Activated naive CD8-positive, alpha-beta T cell treated with anti-CD3 and anti-CD28 coated beads, Interleukin-2, amount 50 U/mL, for 24 hours (primary cell): ENCODE measurements around the gene NEAT1.

Source experiments
- ATAC-seq: fragments of 150-1000 bp; cut with Tn5 transposase; one replicate; pipeline ENCODE4 v1.10.0; 2021
- DNase-seq: peaks from one replicate; pipeline ENCODE4 v3.0.0; 2021
- H3K27ac Mint-ChIP-seq: one replicate; pipeline ENCODE4 v1.8.0; 2021; ENCODE audit warnings: mild to moderate bottlenecking, mixed read lengths
- H3K27me3 Mint-ChIP-seq: one replicate; pipeline ENCODE4 v1.8.0; 2021; ENCODE audit warnings: mixed read lengths
- H3K36me3 Mint-ChIP-seq: one replicate; pipeline ENCODE4 v1.8.0; 2021; ENCODE audit warnings: low read depth, mixed read lengths
- H3K4me1 Mint-ChIP-seq: one replicate; pipeline ENCODE4 v1.8.0; 2021; ENCODE audit warnings: mixed read lengths
- H3K4me3 Mint-ChIP-seq: one replicate; pipeline ENCODE4 v1.8.0; 2021; ENCODE audit warnings: mild to moderate bottlenecking, moderate library complexity, mixed read lengths
- H3K9me3 Mint-ChIP-seq: one replicate; pipeline ENCODE4 v1.8.0; 2021; ENCODE audit warnings: mixed read lengths

NEAT1 gene

DNA sequence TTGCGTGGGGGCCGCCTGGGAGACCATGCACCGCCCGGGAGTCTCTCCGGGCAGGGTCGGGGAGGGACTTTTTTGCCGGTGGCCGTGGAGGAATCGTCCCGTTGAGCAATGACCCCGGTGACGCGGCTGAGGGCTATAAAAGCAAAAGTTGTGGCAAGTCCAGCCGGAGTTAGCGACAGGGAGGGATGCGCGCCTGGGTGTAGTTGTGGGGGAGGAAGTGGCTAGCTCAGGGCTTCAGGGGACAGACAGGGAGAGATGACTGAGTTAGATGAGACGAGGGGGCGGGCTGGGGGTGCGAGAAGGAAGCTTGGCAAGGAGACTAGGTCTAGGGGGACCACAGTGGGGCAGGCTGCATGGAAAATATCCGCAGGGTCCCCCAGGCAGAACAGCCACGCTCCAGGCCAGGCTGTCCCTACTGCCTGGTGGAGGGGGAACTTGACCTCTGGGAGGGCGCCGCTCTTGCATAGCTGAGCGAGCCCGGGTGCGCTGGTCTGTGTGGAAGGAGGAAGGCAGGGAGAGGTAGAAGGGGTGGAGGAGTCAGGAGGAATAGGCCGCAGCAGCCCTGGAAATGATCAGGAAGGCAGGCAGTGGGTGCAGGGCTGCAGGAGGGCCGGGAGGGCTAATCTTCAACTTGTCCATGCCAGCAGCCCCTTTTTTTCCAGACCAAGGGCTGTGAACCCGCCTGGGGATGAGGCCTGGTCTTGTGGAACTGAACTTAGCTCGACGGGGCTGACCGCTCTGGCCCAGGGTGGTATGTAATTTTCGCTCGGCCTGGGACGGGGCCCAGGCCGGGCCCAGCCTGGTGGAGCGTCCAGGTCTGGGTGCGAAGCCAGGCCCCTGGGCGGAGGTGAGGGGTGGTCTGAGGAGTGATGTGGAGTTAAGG, at the start of gene NEAT1:
NEAT1 (plus strand) TSS at position 166 of the 883 bp plus-strand sequence.
- peaks cover 7% of the 10 kb centered on the region for H3K27me3 Mint-ChIP-seq
- ATAC-seq: peak; percentile 1
- peak within 1 kb of the TSS; percentile 97 for H3K27ac Mint-ChIP-seq
- H3K4me3 Mint-ChIP-seq: peak within 1 kb of the TSS; percentile 100
- peaks cover 71% of the 10 kb centered on the region for H3K4me1 Mint-ChIP-seq
- DNase-seq: peak; percentile 98
- peaks cover 55% of the 10 kb centered on the region for H3K36me3 Mint-ChIP-seq
- H3K9me3 Mint-ChIP-seq: no peaks in the 10 kb centered on the region

DNA sequence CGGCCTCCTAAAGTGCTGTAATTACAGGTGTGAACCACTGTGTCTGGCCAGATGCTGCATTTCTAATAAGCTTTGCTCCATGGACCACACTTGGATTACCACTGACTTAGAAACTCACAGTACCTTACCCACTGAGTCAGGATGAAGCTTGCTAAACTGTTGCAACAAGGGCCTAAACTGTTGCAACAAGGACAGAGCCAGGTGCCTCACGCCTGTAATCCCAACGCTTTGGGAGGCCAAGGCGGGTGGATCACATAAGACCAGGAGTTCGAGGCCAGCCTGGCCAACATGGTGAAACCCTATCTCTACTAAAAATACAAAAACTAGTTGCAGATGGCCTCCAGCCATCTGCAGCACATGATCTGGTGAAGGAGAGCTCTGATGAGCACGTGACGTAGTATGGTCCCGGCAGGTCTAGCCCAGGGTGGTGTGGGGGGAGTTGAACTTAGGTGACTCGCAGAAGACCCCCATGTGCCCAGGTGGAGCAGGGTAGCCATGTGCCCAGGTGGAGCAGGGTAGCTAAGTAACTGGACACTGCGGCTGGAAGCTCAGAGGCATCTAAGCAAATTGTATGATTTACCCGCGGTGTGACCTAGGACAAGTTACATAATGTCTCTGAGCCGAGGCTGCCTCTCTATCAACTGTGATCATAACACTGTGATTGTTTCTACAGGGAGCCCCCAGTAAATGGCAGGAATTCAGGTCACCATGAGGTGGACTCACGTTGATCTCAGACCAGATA, 48.6 kb upstream of the NEAT1 start:
- Mint-ChIP-seq H3K4me3 (no peak overlapping the region), H3K36me3 (no peaks in the 10 kb centered on the region), H3K4me1 (peaks cover 9% of the 10 kb centered on the region), H3K27me3 (no peaks in the 10 kb centered on the region), H3K27ac (no peak overlapping the region), H3K9me3 (no peaks in the 10 kb centered on the region)
- DNase-seq: no peak
- no peak for ATAC-seq

DNA sequence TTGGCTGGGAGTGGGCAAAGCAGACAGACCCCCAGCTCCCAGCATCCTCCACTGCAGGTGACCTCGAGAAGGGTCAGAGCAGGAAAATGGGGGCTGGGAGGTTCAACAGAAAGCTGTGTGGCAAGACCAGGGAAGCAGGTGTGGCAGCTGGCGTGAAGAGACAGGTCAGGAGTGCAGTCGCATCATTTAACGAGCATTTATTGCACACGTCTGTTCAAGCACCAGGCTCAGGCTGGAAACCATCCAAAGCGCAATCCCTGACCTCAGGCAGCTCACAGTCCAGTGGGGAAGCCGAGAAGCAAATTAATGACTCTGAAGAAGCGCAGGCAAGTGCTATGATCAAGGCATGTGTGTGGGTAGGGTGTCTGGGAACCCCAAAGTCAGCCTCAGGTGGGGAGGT, 47.6 kb upstream of the NEAT1 start:
- H3K36me3 Mint-ChIP-seq: no peaks in the 10 kb centered on the region
- peaks cover 10% of the 10 kb centered on the region for H3K4me1 Mint-ChIP-seq
- ATAC-seq: no peak

DNA sequence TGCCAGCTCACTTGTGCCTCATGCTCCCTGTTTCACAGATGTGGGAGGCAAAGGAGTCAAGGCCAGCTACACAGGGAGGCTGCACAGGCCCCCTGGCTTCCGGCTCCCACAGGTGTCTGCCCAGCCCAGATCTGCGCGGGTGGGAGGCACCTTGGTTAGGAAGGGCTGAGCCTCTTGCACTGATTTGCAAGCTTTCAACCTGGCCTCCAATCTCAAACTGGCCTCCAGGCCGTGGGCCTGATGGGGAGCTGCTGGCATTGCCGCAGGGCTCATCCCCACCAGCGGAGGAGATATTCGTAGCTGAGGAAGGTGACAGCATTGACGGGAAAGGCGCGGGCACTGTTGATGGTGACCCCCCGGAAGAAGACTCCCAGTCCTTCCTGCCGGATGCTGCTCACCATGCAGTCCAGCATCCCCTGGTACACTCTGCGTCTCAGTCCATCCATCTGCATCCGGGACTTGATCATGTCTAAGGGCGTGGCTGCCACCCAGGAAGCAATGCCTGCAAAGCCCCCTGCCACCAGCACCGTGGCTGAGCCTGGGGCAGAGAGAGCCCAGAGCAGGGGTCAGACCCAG, 46.4 kb upstream of the NEAT1 start:
- Mint-ChIP-seq H3K9me3 (no peaks in the 10 kb centered on the region), H3K27me3 (no peaks in the 10 kb centered on the region), H3K4me3 (no peak overlapping the region), H3K36me3 (no peaks in the 10 kb centered on the region), H3K27ac (no peak overlapping the region), H3K4me1 (peaks cover 14% of the 10 kb centered on the region)
- ATAC-seq: no peak
- no peak for DNase-seq

More for the DNA sequence above, 47.6 kb upstream of the NEAT1 start:
- Mint-ChIP-seq H3K9me3 (no peaks in the 10 kb centered on the region), H3K4me3 (no peak overlapping the region), H3K27ac (no peak overlapping the region), H3K27me3 (no peaks in the 10 kb centered on the region)
- no peak for DNase-seq

DNA sequence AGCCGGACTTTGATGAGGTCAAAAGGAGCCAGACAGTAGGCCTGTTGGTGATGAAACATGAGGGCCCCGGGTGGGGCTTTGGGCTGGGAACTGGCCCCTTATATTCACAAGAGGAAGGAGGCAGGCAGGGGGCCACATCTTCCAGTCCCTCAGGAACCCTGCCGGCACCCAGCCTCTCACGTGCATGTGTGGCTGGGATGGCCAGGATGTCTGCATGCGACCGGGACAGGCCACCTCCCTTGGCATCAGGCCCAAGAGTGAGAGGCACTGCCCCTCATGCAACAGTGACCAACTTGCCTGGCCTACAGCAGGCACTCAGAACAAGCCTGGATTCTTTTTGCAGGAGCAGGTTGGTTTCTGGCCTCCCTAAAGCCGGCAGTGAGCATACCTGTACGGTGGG, 45.6 kb upstream of the NEAT1 start:
- H3K4me3 Mint-ChIP-seq: no peak overlapping the region
- peaks cover 21% of the 10 kb centered on the region for H3K4me1 Mint-ChIP-seq
- no peak overlapping the region for H3K27ac Mint-ChIP-seq
- no peaks in the 10 kb centered on the region for H3K36me3 Mint-ChIP-seq
- no peaks in the 10 kb centered on the region for H3K27me3 Mint-ChIP-seq
- no peaks in the 10 kb centered on the region for H3K9me3 Mint-ChIP-seq
- ATAC-seq (no peak), DNase-seq (no peak)

DNA sequence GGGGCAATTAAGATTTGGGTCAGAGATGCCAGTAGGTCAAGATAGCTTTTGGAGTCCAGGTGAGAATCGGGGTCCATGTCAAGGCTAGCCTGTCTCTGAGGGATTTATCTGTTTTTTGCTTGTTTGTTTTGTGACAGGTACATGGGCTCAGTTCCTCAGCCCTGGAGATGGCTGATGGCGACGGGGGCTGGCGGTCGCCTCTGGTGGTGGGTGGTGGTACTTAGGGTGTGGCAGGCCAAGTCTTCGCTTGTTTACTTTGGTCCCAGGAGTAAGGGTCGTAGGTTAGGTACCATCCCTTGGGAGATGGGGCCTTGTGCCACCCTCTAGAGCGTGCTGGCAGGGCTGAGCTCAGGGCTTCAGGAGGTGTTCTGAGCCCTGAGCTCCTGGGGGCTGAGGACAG, 44.8 kb upstream of the NEAT1 start:
- no peaks in the 10 kb centered on the region for H3K9me3 Mint-ChIP-seq
- H3K27me3 Mint-ChIP-seq: no peaks in the 10 kb centered on the region
- ATAC-seq (no peak), DNase-seq (no peak)
- H3K4me1 Mint-ChIP-seq: peaks cover 24% of the 10 kb centered on the region
- H3K36me3 Mint-ChIP-seq: no peaks in the 10 kb centered on the region
- peak overlapping the region; percentile 31 for H3K27ac Mint-ChIP-seq
- H3K4me3 Mint-ChIP-seq: no peak overlapping the region

DNA sequence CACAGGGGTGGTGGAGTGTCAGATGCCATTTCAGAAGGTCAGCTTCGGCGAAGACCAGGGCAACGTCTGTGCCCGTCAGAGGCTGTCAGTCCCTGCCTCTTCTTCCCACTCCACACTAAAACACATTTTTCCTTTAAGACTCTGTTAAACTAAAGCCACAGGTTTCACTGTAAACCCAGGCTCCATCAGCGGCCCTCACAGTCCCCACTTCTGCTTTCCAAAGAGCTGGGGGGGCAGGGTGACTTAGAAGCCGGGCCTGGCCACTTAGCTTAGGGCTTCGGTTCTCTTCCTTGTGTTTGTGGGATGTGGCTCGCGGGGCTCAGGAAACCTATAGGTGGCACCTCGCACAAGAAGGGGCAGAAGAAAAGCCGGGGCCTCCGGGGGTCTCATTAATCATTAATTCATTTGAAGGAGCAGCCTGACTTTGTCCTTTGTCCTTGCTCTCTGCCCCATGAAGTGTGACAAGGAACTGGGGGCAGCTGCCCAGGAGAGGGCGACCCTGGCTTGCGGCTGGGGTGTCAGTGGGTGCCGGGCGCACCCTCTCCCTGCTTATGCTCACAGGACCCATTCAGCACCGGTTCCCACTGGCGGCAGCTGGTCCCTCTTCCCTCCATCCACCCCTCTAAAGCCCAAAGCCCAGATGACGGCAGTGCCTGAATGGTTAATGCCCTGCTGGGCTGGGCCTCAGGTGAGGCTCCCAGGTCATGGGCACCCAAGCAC, 44.2 kb upstream of the NEAT1 start:
- ATAC-seq (no peak), DNase-seq (no peak)
- no peak overlapping the region for H3K4me3 Mint-ChIP-seq
- no peaks in the 10 kb centered on the region for H3K27me3 Mint-ChIP-seq
- H3K4me1 Mint-ChIP-seq: peaks cover 30% of the 10 kb centered on the region
- H3K9me3 Mint-ChIP-seq: no peaks in the 10 kb centered on the region
- no peak overlapping the region for H3K27ac Mint-ChIP-seq
- H3K36me3 Mint-ChIP-seq: no peaks in the 10 kb centered on the region

DNA sequence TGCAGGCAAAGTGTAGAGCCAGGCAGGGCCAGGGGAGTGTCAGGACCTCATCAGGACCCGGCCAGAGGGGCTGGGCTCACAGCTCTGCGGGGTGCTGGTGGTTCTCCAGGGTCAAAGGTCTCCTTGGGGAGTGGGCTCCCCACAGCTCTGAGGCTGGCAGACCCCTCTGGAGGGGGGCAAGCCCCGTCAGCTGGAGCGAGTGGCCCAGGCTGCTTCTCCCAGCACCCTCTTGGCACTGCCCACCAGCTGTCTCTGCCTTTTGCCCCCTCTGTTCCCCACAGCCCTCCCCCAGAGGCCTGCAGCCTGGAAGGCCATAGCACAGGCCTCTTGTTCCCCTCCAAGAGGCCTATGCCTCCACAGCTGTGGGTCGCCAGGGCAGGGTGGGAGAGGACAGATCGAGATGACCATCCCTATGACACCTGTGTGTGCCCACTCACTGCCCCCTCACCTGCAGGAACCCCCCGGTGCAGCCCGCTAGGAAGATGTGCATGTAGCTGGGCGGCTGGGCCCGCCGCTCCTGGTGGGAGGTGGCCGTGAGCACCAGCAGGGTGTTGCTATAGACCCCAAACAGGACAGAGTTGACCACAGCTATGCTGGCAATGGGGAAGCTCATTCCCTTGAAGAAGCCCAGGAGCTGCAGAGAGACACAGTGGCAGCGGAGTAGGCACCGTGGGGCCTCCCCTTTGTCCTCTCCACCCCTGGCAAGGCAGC, 43.5 kb upstream of the NEAT1 start:
- DNase-seq: no peak
- Mint-ChIP-seq H3K9me3 (no peaks in the 10 kb centered on the region), H3K4me3 (no peak overlapping the region), H3K4me1 (peaks cover 37% of the 10 kb centered on the region), H3K27me3 (no peaks in the 10 kb centered on the region), H3K36me3 (no peaks in the 10 kb centered on the region), H3K27ac (no peak overlapping the region)
- ATAC-seq: no peak

DNA sequence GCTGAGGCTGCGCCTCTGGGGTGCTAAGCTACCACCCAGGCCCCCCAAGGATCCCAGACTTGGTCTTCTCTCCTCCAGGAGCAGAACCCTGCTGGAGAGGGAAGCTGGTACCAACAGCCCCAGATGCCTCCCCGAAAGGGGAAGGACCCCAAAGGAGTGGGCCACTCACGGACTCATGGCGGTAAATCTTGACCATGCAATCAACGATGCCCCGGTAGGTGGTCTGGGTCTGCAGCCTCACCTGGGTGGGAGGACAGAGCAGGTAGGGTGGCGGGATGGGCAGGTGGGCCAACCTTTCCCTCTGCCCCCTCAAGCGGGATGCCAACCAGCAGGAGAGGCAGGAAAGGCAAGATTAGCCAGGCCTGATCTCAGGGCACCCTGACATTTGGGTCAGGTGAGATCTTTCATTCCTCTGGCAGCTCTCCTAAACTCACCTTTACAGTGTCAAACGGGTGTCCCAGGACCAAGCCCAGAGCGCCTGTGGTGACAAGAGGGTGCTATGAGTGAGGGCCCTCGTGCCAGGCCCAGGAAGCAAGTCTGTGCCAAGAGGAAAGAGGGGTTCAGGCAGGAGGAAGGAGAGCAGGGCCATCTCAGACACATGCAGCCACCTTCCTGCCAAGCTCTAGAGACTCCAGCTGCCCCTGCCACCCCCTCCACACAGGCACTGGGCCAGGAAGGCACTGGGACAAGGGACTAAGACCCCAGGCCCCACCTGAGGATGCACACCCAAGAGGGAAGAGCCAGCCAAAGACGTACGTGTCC, 42.7 kb upstream of the NEAT1 start:
- ATAC-seq: no peak
- no peak overlapping the region for H3K27ac Mint-ChIP-seq

DNA sequence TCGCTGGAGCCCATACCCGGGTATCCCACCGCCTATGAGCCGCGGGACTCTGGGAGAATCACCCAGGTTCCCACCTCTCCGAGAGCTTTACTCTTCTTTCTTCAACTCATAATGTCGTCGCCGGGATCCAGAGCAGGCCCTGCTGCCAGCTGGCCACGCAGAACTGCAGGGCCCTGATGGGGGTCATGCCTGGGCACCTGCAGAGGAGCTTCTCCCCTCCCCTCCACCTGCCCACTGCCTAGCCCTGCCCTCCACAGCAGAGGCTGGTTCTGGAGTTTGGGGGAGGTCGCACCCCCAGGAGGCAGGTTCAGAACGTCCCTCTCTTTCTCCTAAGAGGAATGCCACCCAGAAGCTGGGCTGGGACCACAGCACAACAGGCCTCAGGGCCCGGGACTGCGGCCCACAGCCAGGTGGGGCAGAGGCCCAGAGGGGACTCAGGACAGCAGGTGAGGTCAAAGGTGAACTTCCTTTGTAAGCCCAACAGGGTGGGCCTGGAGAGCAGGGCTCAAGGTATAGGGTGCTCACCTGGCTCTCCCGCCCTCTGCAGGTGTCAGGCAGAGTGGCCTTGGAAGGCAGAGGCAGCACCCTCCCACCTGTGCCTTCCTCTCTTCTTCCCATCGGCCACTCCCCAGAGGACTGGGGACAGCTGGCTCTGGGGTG, 42.0 kb upstream of the NEAT1 start:
- DNase-seq: no peak
- Mint-ChIP-seq H3K4me1 (peaks cover 52% of the 10 kb centered on the region), H3K27me3 (no peaks in the 10 kb centered on the region), H3K9me3 (no peaks in the 10 kb centered on the region), H3K36me3 (no peaks in the 10 kb centered on the region), H3K4me3 (peak overlapping the region; percentile 87), H3K27ac (peak overlapping the region; percentile 98)
- ATAC-seq: no peak

More for the DNA sequence above, 42.7 kb upstream of the NEAT1 start:
- Mint-ChIP-seq H3K27me3 (no peaks in the 10 kb centered on the region), H3K4me1 (peaks cover 45% of the 10 kb centered on the region), H3K4me3 (no peak overlapping the region), H3K9me3 (no peaks in the 10 kb centered on the region), H3K36me3 (no peaks in the 10 kb centered on the region)
- no peak for DNase-seq

DNA sequence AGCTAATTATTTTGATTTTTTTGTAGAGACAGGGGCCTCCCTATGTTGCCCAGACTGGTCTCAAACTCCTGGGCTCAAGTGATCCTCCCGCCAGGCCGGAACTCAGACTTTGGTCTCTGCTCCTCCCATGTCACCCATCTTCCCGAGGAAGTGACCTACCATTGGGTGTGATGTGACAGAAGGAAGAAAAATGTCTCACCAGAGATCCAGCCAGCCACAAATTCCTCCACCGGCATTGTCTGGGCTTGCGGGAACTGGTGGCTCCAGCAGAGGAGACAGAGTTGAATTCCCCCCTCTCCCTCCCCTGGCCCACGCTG, 40.9 kb upstream of the NEAT1 start:
- no peaks in the 10 kb centered on the region for H3K36me3 Mint-ChIP-seq
- H3K4me3 Mint-ChIP-seq: peak overlapping the region; percentile 87
- DNase-seq (no peak), ATAC-seq (peak; percentile 1)
- no peaks in the 10 kb centered on the region for H3K27me3 Mint-ChIP-seq
- no peaks in the 10 kb centered on the region for H3K9me3 Mint-ChIP-seq
- peak overlapping the region; percentile 98 for H3K27ac Mint-ChIP-seq
- H3K4me1 Mint-ChIP-seq: peaks cover 60% of the 10 kb centered on the region

DNA sequence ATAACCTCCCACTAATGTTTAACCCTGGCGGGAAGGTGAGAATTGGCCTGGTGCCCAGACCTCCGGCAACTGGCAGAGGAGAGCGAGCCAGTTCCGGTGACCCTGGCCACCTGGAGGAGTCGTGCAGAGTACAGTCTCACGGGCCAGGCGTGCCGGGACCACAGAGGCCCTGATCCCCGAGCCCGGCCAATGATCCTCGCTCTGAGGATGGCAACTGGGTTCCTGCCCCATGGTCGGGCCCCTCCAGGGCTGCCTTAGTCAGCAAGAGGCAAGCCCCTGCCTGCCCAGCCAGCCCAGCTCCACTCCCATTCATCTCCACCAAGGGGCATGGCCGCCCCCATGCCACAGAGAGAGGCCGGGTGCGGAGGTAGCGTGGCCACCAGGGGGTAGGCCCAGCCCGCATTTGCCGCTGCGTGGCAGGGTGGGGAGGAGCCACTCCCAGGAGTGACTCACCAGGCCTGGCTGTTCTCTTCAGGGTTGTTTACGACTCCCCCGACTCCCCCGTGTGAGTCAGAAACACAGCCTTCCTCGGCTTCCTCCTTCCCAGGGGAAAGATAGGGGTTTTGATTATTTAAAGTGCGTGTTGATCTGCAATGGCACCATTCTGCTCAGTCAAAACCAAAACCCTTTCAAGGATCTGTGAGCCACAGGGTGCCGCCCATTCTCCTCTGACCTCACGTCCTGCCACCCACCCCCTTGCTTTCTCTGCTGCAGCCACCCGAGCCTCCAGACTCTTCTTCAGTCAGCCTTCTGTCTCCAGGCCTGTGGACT, 40.4 kb upstream of the NEAT1 start, which contains the start of gene SLC25A45:
SLC25A45 (minus strand) TSS at position 614 of the 771 bp plus-strand sequence. CDS start 695 bp downstream, outside the sequence.
- Mint-ChIP-seq H3K27ac (peak within 1 kb of the TSS; percentile 98), H3K27me3 (no peaks in the 10 kb centered on the region), H3K4me1 (peaks cover 63% of the 10 kb centered on the region), H3K36me3 (no peaks in the 10 kb centered on the region), H3K9me3 (no peaks in the 10 kb centered on the region), H3K4me3 (peak within 1 kb of the TSS; percentile 87)
- DNase-seq (peak; percentile 92), ATAC-seq (peak; percentile 86)
